Panc1 (cell line): Measurements from ENCODE around the gene ATP13A2. TPM values are rescaled to one million over a fixed set of nuclear protein-coding genes. Genes with fewer than 3 reads are reported as not detected.

Source experiments
- ATAC-seq: fragments of 200-7000 bp; cut with Tn5 transposase; 2 replicates; pipeline ENCODE4 v1.9.1; 2020; ENCODE audit warnings: mild to moderate bottlenecking, moderate library complexity
- BruUV-seq: library from RNA; stranded (reverse); fragments of 400-500 nt; replicated peaks from 2 replicates; lab custom pipeline; 2021; lab: Mats Ljungman, UMichigan
- CTCF ChIA-PET: fragments of 300-600 bp; sonication (Branson Sonifier 250); formaldehyde crosslinking; loops from one replicate; lab custom pipeline; 2022; ENCODE audit warnings: antibody characterized with exemption; lab: Charles Lee
- POLR2A ChIA-PET: fragments of 300-600 bp; sonication (Branson Sonifier 250); formaldehyde crosslinking; loops from one replicate; lab custom pipeline; 2022; ENCODE audit warnings: antibody characterized with exemption; lab: Charles Lee
- DNase-seq: peaks from one replicate; pipeline ENCODE4 v3.0.0-alpha.2; 2010; ENCODE audit warnings: low read depth, low spot score
- H3K27ac ChIP-seq: 2 replicates; pipeline ENCODE4 v1.5.1; 2011; ENCODE audit warnings: mild to moderate bottlenecking, low read length, inconsistent platforms
- H3K27me3 ChIP-seq: fragments of 200-500 bp; sonication (Bioruptor generic); 2 replicates; pipeline ENCODE4 v1.6.0; 2014; ENCODE audit warnings: low read length, inconsistent platforms; ENCODE audit not compliant: control insufficient read depth, insufficient read depth
- H3K36me3 ChIP-seq: fragments of 200-500 bp; sonication (Bioruptor generic); 2 replicates; pipeline ENCODE4 v1.5.1; 2014; ENCODE audit warnings: inconsistent platforms, mild to moderate bottlenecking, low read length, moderate library complexity; ENCODE audit not compliant: control insufficient read depth, insufficient read depth
- H3K4me1 ChIP-seq: 2 replicates; pipeline ENCODE4 v1.5.1; 2011; ENCODE audit warnings: inconsistent platforms, mild to moderate bottlenecking, low read length, moderate library complexity; ENCODE audit not compliant: control insufficient read depth, insufficient read depth
- H3K4me3 ChIP-seq, 2 experiments: 2 replicates each; pipeline ENCODE4 v1.5.1; 2011 to 2012; ENCODE audit warnings: low read depth in 2 of 2, low read length in 2 of 2, mild to moderate bottlenecking in 2 of 2, inconsistent platforms in 1 of 2, moderate library complexity in 1 of 2
- H3K9me3 ChIP-seq: fragments of 200-500 bp; sonication (Bioruptor generic); 2 replicates; pipeline ENCODE4 v1.5.1; 2014; ENCODE audit warnings: low read depth, mild to moderate bottlenecking, inconsistent platforms, low read length, moderate library complexity; ENCODE audit not compliant: control insufficient read depth, insufficient read depth
- POLR2AphosphoS5 ChIP-seq: IDR thresholded peaks from 2 replicates; pipeline ENCODE4 v1.6.1; 2012; ENCODE audit warnings: mild to moderate bottlenecking, low read depth, low read length, moderate library complexity
- SIN3A ChIP-seq: IDR thresholded peaks from 2 replicates; pipeline ENCODE4 v1.6.1; 2012; ENCODE audit warnings: low read depth, mild to moderate bottlenecking, low read length, moderate library complexity, borderline replicate concordance; ENCODE audit not compliant: insufficient read depth
- TCF7L2 ChIP-seq: IDR thresholded peaks from 2 replicates; pipeline ENCODE4 v1.6.1; 2011; ENCODE audit warnings: mild to moderate bottlenecking, low read depth, low read length, inconsistent platforms
- in situ Hi-C: cut with HindIII; loops from 2 replicates; pipeline ENCODE4 v1.10.0; 2016; ENCODE audit warnings: low sequenced_read_pairs, low pct_unique_long_range_greater_than_20kb
- intact Hi-C: fragments of 100-400 bp; cut with micrococcal nuclease; formaldehyde crosslinking; loops from one replicate; pipeline ENCODE4 v1.10.0; 2022; ENCODE audit not compliant: unreplicated experiment
- total RNA-seq: library from RNA; stranded (reverse); gene quantifications from one replicate; pipeline ENCODE4 v1.2.1, GENCODE V29; 2021; ENCODE audit not compliant: unreplicated experiment
- TF ChIP-seq, protein P1 (sequence below), 2 experiments: IDR thresholded peaks; 2 replicates each; pipeline ENCODE4 v1.6.1; 2011 to 2012; ENCODE audit warnings: low read depth in 2 of 2, control low read depth in 1 of 2, low read length in 1 of 2, mild to moderate bottlenecking in 1 of 2, moderate library complexity in 1 of 2; ENCODE audit not compliant: insufficient read depth in 1 of 2
- TF ChIP-seq, protein P2 (sequence below): fragments of 450-650 bp; IDR thresholded peaks from 2 replicates; pipeline ENCODE4 v1.5.1; 2017; ENCODE audit warnings: mild to moderate bottlenecking

ATP13A2 gene
- total RNA-seq, 1 experiment from 2014 or later: 49.9 TPM

DNA sequence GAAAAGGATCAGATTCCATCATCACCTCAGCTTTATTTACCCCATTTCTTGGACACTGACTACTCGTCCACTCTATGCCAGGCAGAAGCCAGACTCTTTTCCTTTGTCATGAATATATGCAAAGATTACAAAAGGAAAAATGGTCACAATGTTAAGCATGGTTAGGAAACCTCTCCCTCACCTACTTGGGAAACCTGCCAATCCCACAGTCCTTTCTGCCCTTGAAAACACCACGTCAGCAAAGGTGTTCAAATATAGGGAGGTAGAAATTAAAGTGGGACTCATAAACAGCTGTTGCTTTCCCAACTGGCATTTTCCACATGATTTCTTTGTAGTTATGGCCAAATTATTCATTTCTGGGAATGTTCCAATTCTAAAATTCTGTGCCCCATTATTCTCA is 16.2 kb upstream of the ATP13A2 start:
- H3K36me3 ChIP-seq: peaks cover 33% of the 10 kb centered on the region
- DNase-seq (no peak), ATAC-seq (no peak)
- H3K27ac ChIP-seq: no peak overlapping the region
- no peak overlapping the region for H3K4me3 ChIP-seq
- BruUV-seq: no TSS peak
- no peaks in the 10 kb centered on the region for H3K4me1 ChIP-seq
- no peak for TF ChIP-seq POLR2AphosphoS5
- TF ChIP-seq, protein P1, sequence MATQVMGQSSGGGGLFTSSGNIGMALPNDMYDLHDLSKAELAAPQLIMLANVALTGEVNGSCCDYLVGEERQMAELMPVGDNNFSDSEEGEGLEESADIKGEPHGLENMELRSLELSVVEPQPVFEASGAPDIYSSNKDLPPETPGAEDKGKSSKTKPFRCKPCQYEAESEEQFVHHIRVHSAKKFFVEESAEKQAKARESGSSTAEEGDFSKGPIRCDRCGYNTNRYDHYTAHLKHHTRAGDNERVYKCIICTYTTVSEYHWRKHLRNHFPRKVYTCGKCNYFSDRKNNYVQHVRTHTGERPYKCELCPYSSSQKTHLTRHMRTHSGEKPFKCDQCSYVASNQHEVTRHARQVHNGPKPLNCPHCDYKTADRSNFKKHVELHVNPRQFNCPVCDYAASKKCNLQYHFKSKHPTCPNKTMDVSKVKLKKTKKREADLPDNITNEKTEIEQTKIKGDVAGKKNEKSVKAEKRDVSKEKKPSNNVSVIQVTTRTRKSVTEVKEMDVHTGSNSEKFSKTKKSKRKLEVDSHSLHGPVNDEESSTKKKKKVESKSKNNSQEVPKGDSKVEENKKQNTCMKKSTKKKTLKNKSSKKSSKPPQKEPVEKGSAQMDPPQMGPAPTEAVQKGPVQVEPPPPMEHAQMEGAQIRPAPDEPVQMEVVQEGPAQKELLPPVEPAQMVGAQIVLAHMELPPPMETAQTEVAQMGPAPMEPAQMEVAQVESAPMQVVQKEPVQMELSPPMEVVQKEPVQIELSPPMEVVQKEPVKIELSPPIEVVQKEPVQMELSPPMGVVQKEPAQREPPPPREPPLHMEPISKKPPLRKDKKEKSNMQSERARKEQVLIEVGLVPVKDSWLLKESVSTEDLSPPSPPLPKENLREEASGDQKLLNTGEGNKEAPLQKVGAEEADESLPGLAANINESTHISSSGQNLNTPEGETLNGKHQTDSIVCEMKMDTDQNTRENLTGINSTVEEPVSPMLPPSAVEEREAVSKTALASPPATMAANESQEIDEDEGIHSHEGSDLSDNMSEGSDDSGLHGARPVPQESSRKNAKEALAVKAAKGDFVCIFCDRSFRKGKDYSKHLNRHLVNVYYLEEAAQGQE (IDR thresholded peaks at IDR 0.05; ENCODE audit: insufficient read depth in 1 of 2, low read depth in 2 of 2, low read length in 1 of 2): no peak
- ChIA-PET CTCF (no interaction called here), POLR2A (no interaction called here)
- intact Hi-C loops (no loop called here), in situ Hi-C loops (no loop called here)
- H3K27me3 ChIP-seq: no peaks in the 10 kb centered on the region
- H3K9me3 ChIP-seq: no peaks in the 10 kb centered on the region

GRCh38 chr1:17027403-17027802 is 15.7 kb upstream of the ATP13A2 start:
- ChIA-PET CTCF (no interaction called here), POLR2A (no interaction called here)
- Histone ChIP-seq H3K27ac (no peak overlapping the region), H3K9me3 (no peaks in the 10 kb centered on the region), H3K4me1 (no peaks in the 10 kb centered on the region), H3K4me3 (no peak overlapping the region), H3K36me3 (peaks cover 31% of the 10 kb centered on the region), H3K27me3 (no peaks in the 10 kb centered on the region)
- TF ChIP-seq POLR2AphosphoS5 (no peak), TCF7L2 (no peak), SIN3A (no peak)
- TF ChIP-seq, protein P1 (IDR thresholded peaks at IDR 0.05; ENCODE audit: insufficient read depth in 1 of 2, low read depth in 2 of 2, low read length in 1 of 2): no peak
- TF ChIP-seq, protein P2, sequence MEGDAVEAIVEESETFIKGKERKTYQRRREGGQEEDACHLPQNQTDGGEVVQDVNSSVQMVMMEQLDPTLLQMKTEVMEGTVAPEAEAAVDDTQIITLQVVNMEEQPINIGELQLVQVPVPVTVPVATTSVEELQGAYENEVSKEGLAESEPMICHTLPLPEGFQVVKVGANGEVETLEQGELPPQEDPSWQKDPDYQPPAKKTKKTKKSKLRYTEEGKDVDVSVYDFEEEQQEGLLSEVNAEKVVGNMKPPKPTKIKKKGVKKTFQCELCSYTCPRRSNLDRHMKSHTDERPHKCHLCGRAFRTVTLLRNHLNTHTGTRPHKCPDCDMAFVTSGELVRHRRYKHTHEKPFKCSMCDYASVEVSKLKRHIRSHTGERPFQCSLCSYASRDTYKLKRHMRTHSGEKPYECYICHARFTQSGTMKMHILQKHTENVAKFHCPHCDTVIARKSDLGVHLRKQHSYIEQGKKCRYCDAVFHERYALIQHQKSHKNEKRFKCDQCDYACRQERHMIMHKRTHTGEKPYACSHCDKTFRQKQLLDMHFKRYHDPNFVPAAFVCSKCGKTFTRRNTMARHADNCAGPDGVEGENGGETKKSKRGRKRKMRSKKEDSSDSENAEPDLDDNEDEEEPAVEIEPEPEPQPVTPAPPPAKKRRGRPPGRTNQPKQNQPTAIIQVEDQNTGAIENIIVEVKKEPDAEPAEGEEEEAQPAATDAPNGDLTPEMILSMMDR: no peak
- no TSS peak for BruUV-seq
- ATAC-seq: peak; percentile 48; the same call in 1 of the 2 replicates
- in situ Hi-C loops (no loop called here), intact Hi-C loops (no loop called here)
- no peak for DNase-seq
